A673 (cell line): Measurements from ENCODE around the gene JARID2. TPM values are rescaled to one million over a fixed set of nuclear protein-coding genes. Genes with fewer than 3 reads are reported as not detected.

Experiments
- BruUV-seq: library from RNA; stranded (reverse); fragments of 400-500 nt; replicated peaks from 2 replicates; lab custom pipeline; 2021; lab: Mats Ljungman, UMichigan
- CTCF ChIA-PET: fragments of 300-600 bp; sonication (Branson Sonifier 250); formaldehyde crosslinking; loops from one replicate; lab custom pipeline; 2022; ENCODE audit warnings: antibody characterized with exemption; lab: Charles Lee
- POLR2A ChIA-PET: fragments of 300-600 bp; sonication (Branson Sonifier 250); formaldehyde crosslinking; loops from one replicate; lab custom pipeline; 2022; ENCODE audit warnings: antibody characterized with exemption; ENCODE audit not compliant: low non-redundant PET; lab: Charles Lee
- DNase-seq: peaks from one replicate; pipeline ENCODE4 v3.0.0-alpha.2; 2015; ENCODE audit warnings: low spot score
- H3K27ac ChIP-seq: fragments of 200-600 bp; sonication (generic); 2 replicates; pipeline ENCODE4 v1.5.1; 2016; ENCODE audit warnings: mixed run types, low read depth, mild to moderate bottlenecking, mixed read lengths, antibody characterized with exemption, low read length; ENCODE audit not compliant: poor library complexity, severe bottlenecking
- H3K27me3 ChIP-seq: fragments of 200-600 bp; sonication (generic); replicated peaks from 2 replicates; pipeline ENCODE4 v1.6.1; 2017; ENCODE audit warnings: mixed run types, low read depth, mild to moderate bottlenecking, mixed read lengths, antibody characterized with exemption, low read length; ENCODE audit not compliant: insufficient read depth, poor library complexity
- H3K36me3 ChIP-seq: fragments of 200-600 bp; sonication (generic); 2 replicates; pipeline ENCODE4 v1.6.1; 2016; ENCODE audit warnings: mixed run types, mild to moderate bottlenecking, mixed read lengths, antibody characterized with exemption, low read length; ENCODE audit not compliant: insufficient read depth, poor library complexity, severe bottlenecking
- H3K4me1 ChIP-seq: fragments of 200-600 bp; sonication (generic); 2 replicates; pipeline ENCODE4 v1.6.1; 2017; ENCODE audit warnings: mixed run types, mild to moderate bottlenecking, mixed read lengths, antibody characterized with exemption, low read length; ENCODE audit not compliant: insufficient read depth, poor library complexity, severe bottlenecking
- H3K4me3 ChIP-seq: fragments of 200-600 bp; sonication (generic); 2 replicates; pipeline ENCODE4 v1.5.1; 2016; ENCODE audit warnings: low read depth, mixed run types, mild to moderate bottlenecking, mixed read lengths, low read length; ENCODE audit not compliant: poor library complexity, severe bottlenecking
- H3K9me3 ChIP-seq: fragments of 200-600 bp; sonication (generic); 2 replicates; pipeline ENCODE4 v1.6.1; 2016; ENCODE audit warnings: mixed run types, low read depth, mild to moderate bottlenecking, mixed read lengths, antibody characterized with exemption, low read length; ENCODE audit not compliant: poor library complexity, severe bottlenecking
- CTCF ChIP-seq: fragments of 300-800, 200-600 bp; sonication (generic); conservative IDR thresholded peaks from 2 replicates; pipeline ENCODE4 v1.5.1; 2017; ENCODE audit warnings: low read depth, mild to moderate bottlenecking, antibody characterized with exemption, low read length, moderate library complexity, mixed read lengths
- EZH2 ChIP-seq: fragments of 200-600 bp; sonication (generic); IDR thresholded peaks from 2 replicates; pipeline ENCODE4 v1.6.1; 2017; ENCODE audit warnings: borderline replicate concordance, low read depth, mild to moderate bottlenecking, mixed read lengths, antibody characterized with exemption, low read length; ENCODE audit not compliant: poor library complexity, severe bottlenecking
- intact Hi-C: fragments of 100-400 bp; cut with micrococcal nuclease; formaldehyde crosslinking; loops from one replicate; pipeline ENCODE4 v1.10.0; 2022; ENCODE audit not compliant: unreplicated experiment
- total RNA-seq: library from RNA; stranded (reverse); gene quantifications from 2 replicates; pipeline ENCODE4 v1.2.3, GENCODE V29; 2021

Gene JARID2
- total RNA-seq, 1 experiment from 2014 or later: 29.4 TPM

DNA sequence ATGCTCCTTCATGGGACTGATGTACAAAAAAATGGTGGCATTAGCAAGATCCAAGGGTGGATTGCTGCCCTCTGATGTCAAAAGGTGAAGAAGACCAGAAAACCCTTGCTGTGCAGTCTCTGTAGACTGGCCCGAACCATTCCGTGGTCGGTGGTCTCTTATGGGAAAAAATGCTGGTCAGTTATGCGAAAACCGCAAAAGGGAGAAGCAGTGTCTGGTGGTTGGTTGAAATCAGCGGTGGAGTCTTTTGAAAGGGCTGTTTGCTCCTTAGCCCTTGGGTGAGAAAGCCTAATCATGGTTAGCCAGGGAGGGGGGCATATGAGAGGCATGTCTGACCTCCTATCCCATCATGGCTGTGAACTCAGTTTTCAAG lies 308.8 kb downstream of the JARID2 start:
- H3K9me3 ChIP-seq: no peaks in the 10 kb centered on the region
- no peaks in the 10 kb centered on the region for H3K36me3 ChIP-seq
- peaks cover 39% of the 10 kb centered on the region for H3K4me1 ChIP-seq
- intact Hi-C loops: loop anchor here (5.0 kb wide), 1 partner anchor 33 kb away; no protein-coding TSS in a partner anchor
- no peak for TF ChIP-seq CTCF
- TF ChIP-seq EZH2: no peak
- H3K27me3 ChIP-seq: no peaks in the 10 kb centered on the region
- H3K4me3 ChIP-seq: no peak overlapping the region
- ChIA-PET POLR2A (no interaction called here), CTCF (no interaction called here)
- no peak for DNase-seq
- H3K27ac ChIP-seq: no peak overlapping the region
- BruUV-seq: no TSS peak

DNA sequence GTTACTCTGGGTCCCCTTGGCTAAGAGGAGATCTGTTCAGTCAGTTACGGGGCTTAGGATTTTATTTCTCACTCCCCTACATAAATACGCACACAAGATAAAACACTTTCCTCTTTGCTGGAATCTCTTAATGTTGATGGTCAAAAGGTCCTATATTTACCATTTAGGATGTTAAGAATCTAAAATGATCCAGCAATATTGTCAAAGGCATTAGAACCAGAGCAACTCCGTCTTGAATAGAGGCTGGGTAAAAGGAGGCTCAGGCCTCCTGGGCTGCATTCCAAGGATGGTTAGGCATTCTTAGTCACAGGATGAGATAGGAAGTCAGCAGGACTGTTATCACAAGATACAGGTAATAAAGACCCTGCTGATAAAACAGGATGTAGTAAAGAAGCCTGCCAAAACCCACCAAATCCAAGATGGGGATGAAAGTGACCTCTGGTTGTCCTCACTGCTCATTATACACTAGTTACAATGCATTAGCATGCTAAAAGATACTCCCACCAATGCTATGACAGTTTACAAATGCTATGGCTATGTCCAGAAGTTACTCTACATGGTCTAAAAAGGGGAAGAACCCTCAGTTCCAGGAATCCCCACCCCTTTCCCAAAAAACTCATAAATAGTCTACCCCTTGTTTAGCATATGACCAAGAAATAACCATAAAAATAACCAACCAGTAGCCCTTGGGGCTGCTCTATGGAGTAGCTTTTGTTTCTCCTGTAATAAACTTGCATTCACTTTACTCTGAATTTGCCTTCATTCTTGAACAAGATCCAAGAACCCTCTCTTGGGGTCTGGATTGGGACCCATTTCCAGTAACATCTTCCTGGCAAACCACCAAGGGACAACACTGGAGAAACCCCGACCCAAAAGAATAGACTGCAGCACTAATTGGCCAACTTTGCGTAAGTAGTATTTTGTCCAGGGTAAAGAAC lies 309.5 kb downstream of the JARID2 start:
- no peaks in the 10 kb centered on the region for H3K27me3 ChIP-seq
- intact Hi-C loops: no loop called here
- no TSS peak for BruUV-seq
- TF ChIP-seq EZH2 (no peak), CTCF (no peak)
- H3K4me3 ChIP-seq: no peak overlapping the region
- no peaks in the 10 kb centered on the region for H3K9me3 ChIP-seq
- POLR2A ChIA-PET: no interaction called here
- peaks cover 32% of the 10 kb centered on the region for H3K4me1 ChIP-seq
- no peaks in the 10 kb centered on the region for H3K36me3 ChIP-seq
- CTCF ChIA-PET: no interaction called here
- no peak overlapping the region for H3K27ac ChIP-seq
- no peak for DNase-seq

GRCh38 chr6:15556711-15557110 lies 310.8 kb downstream of the JARID2 start:
- TF ChIP-seq EZH2 (no peak), CTCF (no peak)
- CTCF ChIA-PET: no interaction called here
- intact Hi-C loops: no loop called here
- Histone ChIP-seq H3K27ac (no peak overlapping the region), H3K4me3 (no peak overlapping the region), H3K4me1 (peaks cover 19% of the 10 kb centered on the region), H3K36me3 (no peaks in the 10 kb centered on the region), H3K27me3 (no peaks in the 10 kb centered on the region), H3K9me3 (no peaks in the 10 kb centered on the region)
- no peak for DNase-seq
- no TSS peak for BruUV-seq
- POLR2A ChIA-PET: no interaction called here
